HTR-8/SVneo (cell line): ENCODE data around the gene PPM1F.

Experiments
- DNase-seq: peaks from one replicate; pipeline ENCODE4 v3.0.0; 2011; ENCODE audit warnings: low spot score, mixed read lengths; ENCODE audit not compliant: insufficient read length
- FAIRE-seq: peaks from 2 replicates; lab custom pipeline; 2011; peaks lifted over from hg19 to GRCh38; lab: Jason Lieb, UNC

The PPM1F gene

DNA sequence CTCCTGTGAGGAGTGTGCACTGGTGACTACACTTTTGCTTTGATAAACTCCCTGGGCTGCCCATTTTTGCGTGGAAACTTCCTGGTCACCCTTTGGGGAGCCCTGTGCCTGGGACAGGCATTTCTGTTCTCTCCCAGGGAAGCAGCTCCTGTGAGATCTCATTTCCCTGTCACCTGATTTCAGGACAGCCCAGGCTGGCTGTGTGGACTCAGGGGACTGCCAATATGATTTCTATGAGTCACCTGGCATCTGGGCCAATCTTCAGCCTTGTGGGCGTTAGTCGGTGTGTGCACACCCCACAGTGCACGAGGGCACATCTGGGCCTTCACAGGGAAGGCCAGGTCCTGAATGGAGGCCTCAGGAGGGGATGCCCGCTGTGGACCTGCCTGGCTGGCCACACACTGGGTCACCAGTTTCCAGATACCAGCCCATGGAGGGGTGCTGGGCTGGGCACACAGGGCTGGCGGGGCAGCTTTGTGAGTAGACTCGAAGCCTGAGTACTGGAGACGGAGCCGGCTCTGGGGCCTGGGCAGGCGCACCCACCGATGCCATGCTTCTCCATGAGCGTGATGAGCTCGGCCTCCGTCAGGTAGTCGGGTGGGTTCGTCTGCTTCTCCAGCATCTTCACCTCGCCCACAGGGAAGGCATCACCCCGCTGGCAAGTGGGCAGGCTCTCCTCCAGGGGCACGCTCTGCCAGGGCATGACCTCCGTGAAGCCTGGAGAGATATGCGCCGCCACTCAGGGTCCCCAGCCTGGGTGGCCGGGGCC, 9.4 kb upstream of the PPM1F start:
- FAIRE-seq (no peak), DNase-seq (no peak)

GRCh38 chr22:21961127-21961867, 8.6 kb upstream of the PPM1F start:
- FAIRE-seq (no peak), DNase-seq (no peak)

- no peak for DNase-seq
- no peak for FAIRE-seq
Observed at GRCh38 chr22:21960200-21961126, 7.8 kb upstream of the PPM1F start.

- DNase-seq (no peak), FAIRE-seq (no peak)
Observed at GRCh38 chr22:21959274-21960074, 6.8 kb upstream of the PPM1F start.

DNA sequence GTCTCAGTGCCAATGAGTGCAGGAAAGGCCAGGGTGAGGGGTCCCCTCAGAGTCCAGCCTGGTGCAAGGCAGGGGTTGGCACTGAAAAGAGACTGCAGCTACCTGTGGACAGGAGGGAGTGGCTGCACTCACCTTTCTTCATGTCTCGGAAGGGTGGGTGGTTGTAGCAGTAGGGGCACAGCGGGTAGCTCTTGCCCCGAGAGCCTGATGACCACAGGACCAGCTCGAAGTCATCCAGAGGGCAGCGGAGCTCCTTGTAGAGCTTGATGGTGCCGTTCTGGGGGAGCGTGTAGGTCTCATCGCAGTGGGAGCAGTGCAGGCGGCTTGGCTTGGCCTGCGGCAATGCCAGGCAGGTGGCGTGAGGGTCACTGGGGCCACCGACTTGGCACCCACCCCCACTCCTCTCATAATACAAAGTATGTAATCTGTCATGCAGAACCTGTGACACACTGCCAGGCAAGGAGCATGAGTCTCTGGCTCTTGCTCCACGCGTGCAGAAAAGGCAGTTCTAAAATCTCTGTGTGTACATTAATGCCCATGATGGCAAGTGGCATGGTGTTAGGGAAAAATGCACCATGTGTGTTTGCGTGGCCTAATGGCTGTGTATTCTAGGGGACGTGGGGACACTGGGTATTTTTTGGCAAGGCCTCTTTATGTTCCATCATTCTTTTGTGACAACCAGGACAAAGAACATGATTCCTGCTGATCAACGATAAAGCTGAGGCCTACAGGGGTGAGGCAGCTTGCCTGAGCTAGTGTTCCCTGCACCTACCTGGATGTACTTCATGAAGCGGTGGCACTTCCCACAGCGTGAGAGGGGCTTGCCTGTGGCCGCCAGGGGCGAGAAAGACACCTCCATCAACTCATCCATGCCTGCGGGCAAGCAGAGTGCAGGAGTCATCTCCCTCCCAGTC, 6.0 kb upstream of the PPM1F start:
- FAIRE-seq (no peak), DNase-seq (no peak)

GRCh38 chr22:21951931-21952465, 650 bp downstream of the PPM1F start:
- DNase-seq (no peak), FAIRE-seq (no peak)

DNA sequence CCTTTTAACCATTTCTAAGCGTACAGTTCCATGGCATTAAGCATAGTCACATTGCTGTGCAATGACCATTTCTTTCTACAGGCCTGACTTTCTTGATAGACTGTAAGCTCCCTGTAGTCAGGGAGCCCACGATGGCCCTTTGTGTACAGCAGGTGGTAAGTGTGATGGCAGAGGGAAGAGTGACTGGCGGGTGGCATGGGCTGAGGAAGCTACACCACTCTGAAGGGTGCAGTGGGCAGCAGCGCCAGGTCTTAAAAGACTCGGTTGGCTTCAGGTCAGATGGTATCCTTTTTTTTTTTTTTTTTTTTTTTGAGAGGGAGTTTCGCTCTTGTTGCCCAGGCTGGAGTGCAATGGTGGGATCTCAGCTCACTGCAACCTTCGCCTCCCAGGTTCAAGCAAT, 1.6 kb downstream of the PPM1F start:
- no peak for DNase-seq
- no peak for FAIRE-seq

DNA sequence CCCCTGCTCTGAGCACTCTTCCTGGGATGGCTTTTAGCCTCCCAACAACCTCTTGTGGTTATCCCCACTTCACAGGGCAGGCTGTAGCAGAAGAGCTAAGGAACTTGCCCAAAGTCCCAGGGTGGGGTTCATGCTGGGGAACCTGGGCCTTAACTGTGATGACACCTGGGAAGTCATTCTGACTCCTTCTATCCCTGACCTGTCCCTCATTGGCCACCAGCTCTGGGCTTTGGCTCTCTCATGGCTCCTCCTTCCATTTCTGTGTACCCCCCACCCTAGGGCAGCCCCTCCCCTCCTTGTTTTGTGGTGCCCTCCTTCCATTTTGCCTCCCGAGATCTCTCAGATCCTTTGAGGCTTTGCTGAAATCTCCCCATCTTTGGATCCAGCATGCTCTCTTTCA, 2.7 kb downstream of the PPM1F start:
- FAIRE-seq (no peak), DNase-seq (no peak)

- FAIRE-seq, result no peak
- DNase-seq, result no peak
Observed at GRCh38 chr22:21949569-21949918, 3.1 kb downstream of the PPM1F start.

DNA sequence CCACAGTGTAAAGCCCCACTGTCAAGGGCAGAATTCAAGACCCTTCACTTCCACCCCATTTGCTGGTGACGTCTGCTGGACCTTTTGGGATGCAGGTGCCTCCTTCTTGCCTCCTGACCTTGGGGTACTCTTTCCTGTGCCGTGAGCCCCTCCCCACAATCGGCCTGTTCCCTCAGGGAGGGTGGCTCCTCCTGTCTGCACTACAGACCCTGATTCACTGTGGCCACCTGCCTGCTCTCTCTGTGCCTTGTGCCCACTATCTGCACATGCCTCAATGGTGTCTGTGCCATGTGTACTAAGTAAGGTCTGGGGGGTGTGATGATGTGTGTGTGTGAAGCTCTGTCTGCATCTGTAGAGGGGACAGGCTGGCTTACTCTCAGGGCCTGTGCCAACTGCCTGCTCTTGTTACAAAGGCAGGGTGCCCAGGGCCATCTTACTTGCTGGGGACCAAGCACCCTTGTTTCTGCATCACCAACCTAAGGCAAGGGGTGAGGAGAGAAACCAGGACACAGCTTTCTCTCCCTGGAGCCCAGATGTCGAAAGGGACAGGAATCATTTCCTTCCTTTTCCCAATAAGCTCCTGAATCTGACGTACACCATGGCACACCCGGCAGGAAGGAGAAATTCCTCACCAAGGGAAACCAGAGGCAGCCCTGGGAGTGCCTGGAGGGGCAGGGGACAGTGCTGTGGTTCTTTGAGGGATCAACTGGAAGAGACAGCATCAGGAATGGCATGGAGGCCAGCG, 3.7 kb downstream of the PPM1F start:
- DNase-seq, result no peak
- no peak for FAIRE-seq

- FAIRE-seq, result no peak
- DNase-seq, result no peak
Observed at GRCh38 chr22:21948390-21948789, 4.3 kb downstream of the PPM1F start.

DNA sequence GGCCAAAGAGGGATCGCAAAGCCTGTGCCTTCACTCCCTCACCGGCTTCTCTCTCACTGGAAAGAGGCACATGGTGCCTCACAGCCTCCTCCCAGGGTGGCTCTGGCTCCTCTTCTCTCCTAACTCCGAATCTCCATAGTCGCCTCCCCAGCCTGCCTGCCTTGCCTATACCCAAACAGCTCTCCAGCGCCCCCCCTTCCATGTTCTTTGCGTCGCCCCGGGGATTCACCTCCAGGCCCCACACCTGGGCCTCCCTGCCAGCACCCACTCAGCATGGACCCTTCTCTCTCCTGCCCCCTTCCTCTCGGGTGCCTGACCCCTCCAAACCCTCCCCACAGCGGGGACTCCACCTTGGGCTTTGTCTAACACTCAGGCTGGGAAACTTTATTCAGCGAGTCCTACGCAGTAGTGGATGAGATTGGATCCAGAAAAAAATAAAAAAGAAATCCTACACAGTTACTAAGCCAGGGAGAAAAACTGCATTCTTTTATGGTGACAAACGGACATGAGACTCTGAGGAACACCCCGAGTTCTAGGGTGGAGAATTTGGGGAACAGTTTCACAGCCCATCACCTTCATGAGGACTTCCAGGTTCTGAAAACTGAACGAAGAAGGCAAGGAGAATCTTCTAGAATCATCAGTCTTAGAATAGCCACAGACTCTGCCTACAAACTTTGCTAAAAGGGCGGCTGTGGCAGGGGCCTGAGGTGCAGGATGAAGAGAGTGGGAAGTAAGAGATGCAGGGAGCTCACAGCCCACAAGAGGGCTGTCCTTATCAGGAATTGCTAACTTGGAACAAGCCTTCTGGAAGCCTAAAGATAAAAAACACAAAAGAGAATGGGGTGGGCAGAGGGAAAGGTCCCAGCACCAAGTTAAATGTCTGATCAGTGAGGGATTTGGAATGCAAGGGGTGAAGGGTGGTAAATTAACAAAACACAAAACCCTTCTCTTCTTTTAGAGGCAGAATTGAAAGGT, 5.3 kb downstream of the PPM1F start:
- FAIRE-seq, result no peak
- no peak for DNase-seq

DNA sequence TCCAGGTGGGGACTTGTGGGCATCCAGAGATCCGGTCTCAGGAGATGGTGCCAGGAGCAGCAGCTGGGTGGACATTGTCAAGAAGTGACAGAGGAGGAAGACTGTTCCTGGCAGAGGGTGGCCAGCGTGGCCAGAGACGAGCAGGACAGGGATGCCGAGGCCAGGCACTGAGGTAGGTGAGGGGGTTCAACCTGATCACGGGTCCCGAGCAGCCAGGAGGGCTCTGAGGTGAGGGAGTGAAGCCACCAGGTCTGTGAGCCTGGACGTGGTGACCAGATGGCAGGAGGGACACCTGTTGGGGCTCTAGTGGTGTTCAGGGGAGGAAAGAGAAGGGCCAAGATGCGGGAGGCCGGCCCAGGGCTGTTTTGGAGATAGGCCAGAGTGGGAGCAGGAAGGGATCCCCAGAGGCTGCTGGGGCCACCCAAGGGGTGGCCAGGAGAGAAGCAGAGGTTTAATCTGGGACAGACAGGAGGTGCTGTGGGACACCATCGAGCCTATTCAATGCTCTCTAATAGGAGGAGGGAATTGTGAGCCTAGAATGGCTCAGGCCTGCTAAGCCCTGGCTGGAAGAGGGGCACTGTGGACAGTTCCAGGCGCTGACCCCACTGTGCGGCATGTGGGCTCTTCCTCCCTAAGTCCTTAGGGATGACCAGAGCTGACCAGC, 6.3 kb downstream of the PPM1F start:
- DNase-seq, result no peak
- no peak for FAIRE-seq

DNA sequence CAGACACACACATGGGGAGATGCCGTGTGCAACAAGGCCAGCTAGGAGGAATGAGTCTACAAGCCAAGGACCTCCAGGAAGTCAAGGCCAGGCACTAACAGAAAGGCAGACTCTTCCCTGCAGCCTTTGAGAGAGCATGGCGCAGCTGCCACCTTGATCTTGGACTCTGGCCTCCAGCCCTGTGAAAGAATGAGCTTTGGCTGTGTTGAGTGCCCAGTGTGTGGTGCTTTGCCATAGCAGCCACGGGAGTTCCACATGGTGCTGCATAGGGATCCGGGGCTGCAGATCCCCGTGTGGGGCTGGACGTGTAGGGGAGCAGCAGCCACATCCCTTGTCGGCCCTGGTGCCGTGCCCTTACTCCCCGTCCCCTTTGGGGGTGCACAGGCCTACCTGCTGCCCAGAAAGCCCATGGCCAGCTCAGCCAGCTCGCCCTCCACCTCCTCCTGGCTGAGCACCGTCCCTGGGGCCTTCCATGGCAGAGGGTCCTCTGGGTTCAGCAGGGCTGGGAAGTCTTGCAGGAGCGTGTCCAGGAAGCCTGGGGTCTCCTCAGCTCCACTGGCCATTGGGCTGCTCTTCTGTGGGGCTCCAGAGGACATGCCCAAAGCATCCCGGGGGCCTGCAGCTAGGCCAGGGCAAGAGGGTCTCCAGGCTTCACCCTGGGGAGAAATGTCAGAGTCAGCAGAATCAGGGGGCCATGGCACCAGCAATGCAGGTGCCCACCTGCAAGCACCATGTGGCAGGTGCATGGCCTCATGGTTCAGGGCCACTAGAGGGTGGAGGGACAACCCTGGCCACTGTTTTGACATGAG, 7.0 kb downstream of the PPM1F start:
- no peak for DNase-seq
- FAIRE-seq, result no peak

DNA sequence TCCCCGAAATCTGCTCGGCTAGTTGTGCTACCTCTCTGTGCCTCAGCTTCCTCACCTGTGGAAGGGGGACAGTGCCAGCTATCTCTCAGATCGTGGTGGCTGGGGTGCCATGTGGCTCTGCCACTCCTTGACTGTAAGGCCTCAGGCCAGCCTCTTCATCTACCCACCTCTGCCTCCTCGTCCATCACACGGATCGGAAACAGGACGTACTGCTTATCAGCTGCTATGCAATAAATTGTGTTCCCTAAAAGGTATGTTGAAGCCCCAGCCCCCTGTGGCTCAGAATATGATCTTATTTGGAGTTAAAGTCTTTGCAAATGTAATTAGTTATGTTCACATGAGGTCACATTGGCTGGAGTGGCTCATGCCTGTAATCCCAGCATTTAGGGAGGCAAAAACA, 7.8 kb downstream of the PPM1F start:
- no peak for FAIRE-seq

More for the DNA sequence above, 7.8 kb downstream of the PPM1F start:
- DNase-seq, result no peak
